K562 (cell line): Measurements from ENCODE around the gene PPP1R3E. TPM values are rescaled to one million over a fixed set of nuclear protein-coding genes. Genes with fewer than 3 reads are reported as not detected.

Experiments used
- CBFB ChIP-seq: sonication (generic); formaldehyde crosslinking; IDR thresholded peaks from 2 replicates; pipeline ENCODE4 v1.4.0; 2020; ENCODE audit warnings: mild to moderate bottlenecking, missing genetic modification reagents
- CTBP1 ChIP-seq: fragments of 450-650 bp; IDR thresholded peaks from 2 replicates; pipeline ENCODE4 v1.6.1; 2016; ENCODE audit warnings: borderline replicate concordance
- HLTF ChIP-seq: fragments of 450-650 bp; IDR thresholded peaks from 2 replicates; pipeline ENCODE4 v1.6.1; 2016
- L3MBTL2 ChIP-seq: fragments of 450-650 bp; IDR thresholded peaks from 2 replicates; pipeline ENCODE4 v1.6.1; 2016; ENCODE audit warnings: mild to moderate bottlenecking, moderate library complexity
- MTA1 ChIP-seq: fragments of 450-650 bp; IDR thresholded peaks from 2 replicates; pipeline ENCODE4 v1.6.1; 2017; ENCODE audit warnings: borderline replicate concordance
- PHF20 ChIP-seq: fragments of 450-650 bp; IDR thresholded peaks from 2 replicates; pipeline ENCODE4 v1.6.1; 2018; ENCODE audit not compliant: partially characterized antibody
- SRSF9 ChIP-seq: fragments of 200-400 bp; formaldehyde crosslinking; IDR thresholded peaks from 2 replicates; pipeline ENCODE4 v1.6.1; 2017; ENCODE audit warnings: low read depth, low read length, borderline replicate concordance
- THAP12 ChIP-seq: fragments of 250-450 bp; sonication (Bioruptor Pico); IDR thresholded peaks from 2 replicates; pipeline ENCODE4 v1.9.0; 2021; ENCODE audit warnings: mild to moderate bottlenecking, inconsistent platforms
- ZBED1 ChIP-seq: IDR thresholded peaks from 2 replicates; pipeline ENCODE4 v1.6.1; 2014
- ZBTB5 ChIP-seq: fragments of 450-650 bp; IDR thresholded peaks from 2 replicates; pipeline ENCODE4 v1.6.1; 2017; ENCODE audit warnings: antibody characterized with exemption
- ZNF280B ChIP-seq: fragments of 250-450 bp; sonication (Bioruptor Pico); IDR thresholded peaks from 2 replicates; pipeline ENCODE4 v1.5.1; 2021; ENCODE audit warnings: mild to moderate bottlenecking
- polyA plus RNA-seq, 8 experiments: library from polyadenylated mRNA; depleted of rRNA in 4 of 8; stranded (reverse) in 5 of 8; unstranded in 3 of 8; fragments of >200 nt; fragmentation: Nextera tagmentation in 2 of 8; fragmentation: Illumina TruSeq in 1 of 8; extraction: Ambion mirVana in 2 of 8; extraction: Trizol in 1 of 8; gene quantifications; 2 replicates each; pipeline versions ENCODE4 v1.2.1 to v1.2.3, GENCODE V29; 2011 to 2014; ENCODE audit warnings: inconsistent platforms in 1 of 8, missing spikeins in 1 of 8
- total RNA-seq, 7 experiments: library from RNA; depleted of rRNA in 6 of 7; stranded (reverse); fragments of >200 nt in 6 of 7; fragmentation: Illumina TruSeq in 2 of 7; extraction: Trizol in 2 of 7; gene quantifications; 2 replicates each; pipeline versions ENCODE4 v1.2.1 to v1.2.3, GENCODE V29; 2011 to 2021; ENCODE audit warnings: low replicate concordance in 1 of 7

Gene PPP1R3E
- total and polyA plus RNA-seq, 9 of the 15 experiments (the other 6 are each of a cell fraction or from before 2014, with no cell fraction given), result 3.2 to 18.4 (median 7.6) TPM

GRCh38 chr14:23302290-23303225, at the start of gene PPP1R3E (continued):
- no peak for TF ChIP-seq ZNF280B (CRISPR knock-in tag)
- TF ChIP-seq CBFB, result peak; percentile 39; the same call in 1 of the 2 replicates
- 0 out of 2 replicates have a peak, but pooled peaks have one; percentile 9 for TF ChIP-seq CTBP1
- no peak for TF ChIP-seq ZBED1
- no peak for TF ChIP-seq ZBTB5
- no peak for TF ChIP-seq SRSF9
- TF ChIP-seq THAP12 (CRISPR knock-in tag), result peak; percentile 48; the same call in 1 of the 2 replicates
- TF ChIP-seq MTA1, result peak; percentile 35; the same call in 1 of the 2 replicates
- peak; percentile 6 for TF ChIP-seq PHF20
- TF ChIP-seq HLTF, result 0 out of 2 replicates have a peak, but pooled peaks have one; percentile 21
- TF ChIP-seq L3MBTL2, result peak; percentile 67
